Measurements from ENCODE around the gene LCE1C.

DNA sequence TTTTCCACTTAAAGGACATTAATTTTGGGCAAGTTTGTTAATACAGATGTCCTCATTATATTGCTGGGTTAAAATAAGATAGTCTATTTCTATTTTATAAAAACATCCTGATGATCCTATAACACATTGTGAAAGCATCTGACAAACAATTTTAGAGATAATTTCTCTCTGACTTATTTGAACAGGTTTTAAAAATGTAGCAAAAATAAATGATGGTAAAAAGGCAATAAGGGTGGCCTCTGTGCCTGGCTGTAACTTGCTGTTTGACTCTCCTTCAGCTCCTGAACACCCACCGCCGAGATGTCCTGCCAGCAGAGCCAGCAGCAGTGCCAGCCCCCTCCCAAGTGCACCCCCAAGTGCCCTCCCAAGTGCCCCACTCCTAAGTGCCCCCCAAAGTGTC is 20.7 kb upstream of the LCE1C start, which contains the start of gene LCE1A:
- TF ChIP-seq POLR2A (IDR thresholded peaks at IDR 0.05; ENCODE audit: low read length) (no peak), GATA1 (IDR thresholded peaks at IDR 0.05; ENCODE audit: low read depth, low read length) (no peak)
